ENCODE measurements around the gene CTF1.

GRCh38 chr16:30903002-30903401, 6.6 kb downstream of the CTF1 start:
- no peak for TF ChIP-seq CTCF (IDR thresholded peaks at IDR 0.05)
- TF ChIP-seq ZNF138 (CRISPR knock-in tag; conservative IDR thresholded peaks at IDR 0.05), result no peak
- TF ChIP-seq, protein P1, sequence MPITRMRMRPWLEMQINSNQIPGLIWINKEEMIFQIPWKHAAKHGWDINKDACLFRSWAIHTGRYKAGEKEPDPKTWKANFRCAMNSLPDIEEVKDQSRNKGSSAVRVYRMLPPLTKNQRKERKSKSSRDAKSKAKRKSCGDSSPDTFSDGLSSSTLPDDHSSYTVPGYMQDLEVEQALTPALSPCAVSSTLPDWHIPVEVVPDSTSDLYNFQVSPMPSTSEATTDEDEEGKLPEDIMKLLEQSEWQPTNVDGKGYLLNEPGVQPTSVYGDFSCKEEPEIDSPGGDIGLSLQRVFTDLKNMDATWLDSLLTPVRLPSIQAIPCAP (CRISPR knock-in tag; IDR thresholded peaks at IDR 0.05), result no peak
- TF ChIP-seq CREB1 (CRISPR knock-in tag; IDR thresholded peaks at IDR 0.05), result no peak
- no peak for TF ChIP-seq GTF2I (CRISPR knock-in tag; conservative IDR thresholded peaks at IDR 0.05)
- no peak for TF ChIP-seq NR1H2 (CRISPR knock-in tag; IDR thresholded peaks at IDR 0.05)
- no peak for TF ChIP-seq ATF3 (CRISPR knock-in tag; conservative IDR thresholded peaks at IDR 0.05)
- no peak for TF ChIP-seq ZNF219 (CRISPR knock-in tag; IDR thresholded peaks at IDR 0.05; ENCODE audit: borderline replicate concordance)
- no peak for TF ChIP-seq USF2 (CRISPR knock-in tag; IDR thresholded peaks at IDR 0.05)
- TF ChIP-seq STAT6 (CRISPR knock-in tag; conservative IDR thresholded peaks at IDR 0.05; ENCODE audit: low read depth), result no peak
- TF ChIP-seq KAT7 (CRISPR knock-in tag; IDR thresholded peaks at IDR 0.05; ENCODE audit: borderline replicate concordance), result no peak
